Measurements from ENCODE around the gene GCNT1.
A peak's percentile ranks its signal among the peaks of the same experiment; 100 is the strongest.
"Not testable (repeated sequence)": the region's sequence is repeated elsewhere in the genome, so short reads cannot be mapped to it uniquely, and the experiment has no call there.

GCNT1 gene

DNA sequence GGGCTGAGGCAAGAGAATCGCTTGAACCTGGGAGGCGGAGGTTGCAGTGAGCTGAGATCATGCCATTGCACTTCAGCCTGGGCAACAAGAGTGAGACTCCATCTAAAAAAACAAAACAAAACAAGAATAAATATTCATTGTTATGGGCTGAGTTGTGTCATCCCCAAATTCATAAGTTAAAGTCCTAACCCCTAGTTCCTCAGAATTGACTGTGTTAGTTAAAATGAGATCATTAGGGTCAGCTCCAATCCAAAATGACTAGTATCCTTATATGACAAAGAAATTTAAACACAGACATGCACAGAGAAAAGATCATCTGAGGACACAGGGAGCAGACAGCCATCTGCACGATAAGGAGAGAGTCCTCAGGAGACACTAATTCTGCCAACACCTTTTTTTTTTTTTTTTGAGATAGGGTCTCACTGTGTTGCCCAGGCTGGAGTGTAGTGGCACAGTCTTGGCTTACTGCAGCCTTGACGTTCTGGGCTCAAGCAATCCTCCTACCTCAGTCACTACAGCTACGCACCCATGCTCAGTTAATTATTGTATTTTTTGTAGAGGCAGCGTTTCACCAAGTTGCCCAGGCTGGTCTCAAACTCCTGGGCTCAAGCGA, 32.1 kb upstream of the GCNT1 start:
- POLR2A ChIA-PET = interaction anchor here (0.7 kb wide), 1 partner anchor 32 kb away, joined by 6 read pairs; no protein-coding TSS in a partner anchor
- CTCF ChIA-PET = interaction anchor here (3.6 kb wide), 1 partner anchor 14 kb away, joined by 14 read pairs; no protein-coding TSS in a partner anchor
- DNase-seq (ENCODE audit: extremely low spot score) = no peak
- no peak for TF ChIP-seq CTCF (IDR thresholded peaks at IDR 0.05; ENCODE audit: control extremely low read depth, extremely low read depth, low read depth, missing control alignments)

DNA sequence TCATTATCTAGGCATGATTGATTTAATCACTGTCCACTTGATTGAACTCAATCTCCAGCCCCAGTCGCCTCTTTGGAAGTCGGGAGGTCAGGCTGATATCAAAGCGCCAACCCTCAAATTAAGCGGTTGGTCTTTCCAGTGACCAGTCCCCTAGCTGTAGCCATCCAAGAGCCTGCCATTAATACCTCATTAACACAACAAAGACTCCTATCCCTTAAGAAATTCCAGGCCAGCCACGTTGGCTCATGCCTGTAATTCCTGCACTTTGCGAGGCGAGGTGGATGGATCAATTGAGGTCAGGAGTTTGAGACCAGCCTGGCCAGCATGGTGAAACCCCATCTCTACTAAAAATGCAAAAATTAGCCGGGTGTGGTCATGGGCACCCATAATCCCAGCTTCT, 27.4 kb upstream of the GCNT1 start:
- POLR2A ChIA-PET = no interaction called here
- no peak for TF ChIP-seq CTCF (IDR thresholded peaks at IDR 0.05; ENCODE audit: control extremely low read depth, extremely low read depth, low read depth, missing control alignments)
- CTCF ChIA-PET = no interaction called here
- no peak for DNase-seq (ENCODE audit: extremely low spot score)

- ChIA-PET POLR2A (no interaction called here), CTCF (interaction anchor here (0.9 to 1.8 kb wide), 5 partner anchors 10 to 39 kb away, joined by 3 to 12 read pairs (median 4); partner anchors contain the start of gene RFK)
- DNase-seq (ENCODE audit: extremely low spot score) = no peak
- TF ChIP-seq CTCF (IDR thresholded peaks at IDR 0.05; ENCODE audit: control extremely low read depth, extremely low read depth, low read depth, missing control alignments) = no peak
Measured at GRCh38 chr9:76433406-76433805, 25.6 kb upstream of the GCNT1 start.

DNA sequence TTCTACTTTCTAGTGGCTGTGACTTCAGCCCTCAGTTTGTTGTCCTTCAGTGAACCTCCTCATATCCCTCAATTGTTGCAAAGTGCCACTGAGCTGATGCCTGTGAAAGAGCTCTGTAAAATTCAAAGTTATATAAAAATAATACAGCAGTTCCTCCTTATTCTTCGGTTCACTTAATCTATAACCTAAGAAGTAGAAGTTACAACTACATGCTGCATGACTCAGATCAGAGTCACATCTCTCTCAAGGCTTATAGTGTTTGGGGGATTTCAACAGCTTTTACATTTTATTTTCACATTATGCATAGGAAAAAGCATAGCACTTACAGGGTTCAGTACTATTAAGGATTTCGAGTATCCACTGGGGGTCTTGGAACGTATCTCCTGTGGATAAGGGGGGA, 25.1 kb upstream of the GCNT1 start:
- no peak for TF ChIP-seq CTCF (IDR thresholded peaks at IDR 0.05; ENCODE audit: control extremely low read depth, extremely low read depth, low read depth, missing control alignments)
- POLR2A ChIA-PET = no interaction called here
- CTCF ChIA-PET = interaction anchor here (1.0 to 1.8 kb wide), 4 partner anchors 13 to 40 kb away, joined by 3 to 12 read pairs (median 4); partner anchors contain the start of gene RFK
- no peak for DNase-seq (ENCODE audit: extremely low spot score)

GRCh38 chr9:76434897-76435296, 24.1 kb upstream of the GCNT1 start:
- CTCF ChIA-PET = interaction anchor here (0.9 to 1.4 kb wide), 2 partner anchors 12 kb away, joined by 3 to 4 read pairs; no protein-coding TSS in a partner anchor
- POLR2A ChIA-PET; DNase-seq (ENCODE audit: extremely low spot score): not testable (repeated sequence)

- DNase-seq (ENCODE audit: extremely low spot score); POLR2A ChIA-PET: not testable (repeated sequence)
- CTCF ChIA-PET = interaction anchor here (1.1 to 2.2 kb wide), 3 partner anchors 11 to 26 kb away, joined by 3 to 9 read pairs (median 6); no protein-coding TSS in a partner anchor
Measured at GRCh38 chr9:76437017-76437699, 21.8 kb upstream of the GCNT1 start.

DNA sequence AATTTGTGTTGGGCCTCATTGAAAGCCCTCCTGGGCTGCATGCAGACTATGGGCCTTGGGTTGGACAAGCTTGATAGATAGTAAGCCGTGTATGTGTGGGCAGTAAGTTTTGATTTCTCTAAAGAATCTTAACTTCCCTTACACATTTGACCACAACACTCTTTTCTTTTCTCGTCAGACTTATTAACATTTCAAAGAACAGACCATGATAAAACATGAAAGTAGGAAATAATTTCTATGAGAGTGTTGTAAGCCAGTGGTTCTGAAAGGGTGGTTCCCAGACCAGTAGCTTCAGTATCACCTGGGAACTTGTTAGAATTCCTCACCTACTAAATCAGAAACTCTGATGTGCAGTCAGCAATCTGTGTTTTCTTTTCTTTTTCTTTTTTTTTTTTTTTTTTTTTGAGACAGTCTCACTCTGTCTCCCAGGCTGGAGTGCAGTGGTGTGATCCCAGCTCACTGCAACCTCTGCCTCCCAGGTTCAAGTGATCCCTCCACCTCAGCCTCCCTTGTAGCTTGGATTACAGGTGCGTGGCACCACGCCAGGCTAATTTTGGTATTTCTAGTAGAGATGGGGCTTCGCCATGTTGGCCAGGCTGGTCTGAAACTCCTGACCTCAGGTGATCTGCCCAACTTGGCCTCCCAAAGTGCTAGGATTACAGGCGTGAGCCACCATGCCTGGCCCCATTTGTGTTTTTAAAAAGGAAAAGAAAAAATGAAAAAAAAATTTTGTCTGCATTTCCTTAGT, 20.0 kb upstream of the GCNT1 start:
- POLR2A ChIA-PET = interaction anchor here (0.6 to 1.0 kb wide), 6 partner anchors 17 to 548 kb away, joined by 3 to 8 read pairs (median 4); no protein-coding TSS in a partner anchor
- no peak for TF ChIP-seq CTCF (IDR thresholded peaks at IDR 0.05; ENCODE audit: control extremely low read depth, extremely low read depth, low read depth, missing control alignments)
- CTCF ChIA-PET = interaction anchor here (1.8 to 2.2 kb wide), 2 partner anchors 9 to 17 kb away, joined by 5 to 9 read pairs; no protein-coding TSS in a partner anchor
- peak; percentile 47 for DNase-seq (ENCODE audit: extremely low spot score)
